Activated T-cell treated with anti-CD3 and anti-CD28 coated beads, Interleukin-2, amount 50 U/mL, for 4 hours (primary cell): Measurements from ENCODE around the gene USE1. TPM values are rescaled to one million over a fixed set of nuclear protein-coding genes. Genes with fewer than 3 reads are reported as not detected.

ENCODE experiments used
- ATAC-seq, 2 donors: fragments of 200-7000 bp; cut with Tn5 transposase; one replicate each; pipeline ENCODE4 v1.10.0; 2021
- DNase-seq: peaks from one replicate; pipeline ENCODE4 v3.0.0-alpha.2; 2020
- H3K27me3 Mint-ChIP-seq: one replicate; pipeline ENCODE4 v1.8.0; 2021; ENCODE audit warnings: low read depth, mixed read lengths
- H3K36me3 Mint-ChIP-seq: one replicate; pipeline ENCODE4 v1.8.0; 2022; ENCODE audit warnings: mixed read lengths; ENCODE audit not compliant: insufficient read depth
- H3K4me1 Mint-ChIP-seq: one replicate; pipeline ENCODE4 v1.8.0; 2021; ENCODE audit warnings: low read depth, mixed read lengths
- H3K4me3 Mint-ChIP-seq: one replicate; pipeline ENCODE4 v1.8.0; 2021; ENCODE audit warnings: mild to moderate bottlenecking, moderate library complexity, mixed read lengths
- H3K9me3 Mint-ChIP-seq: one replicate; pipeline ENCODE4 v1.8.0; 2021; ENCODE audit warnings: mixed read lengths
- total RNA-seq, 3 donors: library from RNA; stranded (reverse); gene quantifications; one replicate each; pipeline ENCODE4 v1.2.1, GENCODE V29; 2021

The USE1 gene
- total RNA-seq, 3 donors from 2014 or later = 35.9 to 47.3 (median 46.6) TPM

- Mint-ChIP-seq H3K36me3 (peaks cover 7% of the 10 kb centered on the region), H3K27me3 (no peaks in the 10 kb centered on the region), H3K9me3 (peaks cover 4% of the 10 kb centered on the region), H3K4me3 (peak overlapping the region; percentile 93), H3K4me1 (peaks cover 21% of the 10 kb centered on the region)
- DNase-seq (no peak), ATAC-seq (no peak)
Observed at GRCh38 chr19:17268754-17269153, 53.6 kb downstream of the USE1 start.

Other genes starting within 250 kb of the USE1 start
- gene CPAMD8, start 188.5 kb upstream of the USE1 start, total RNA-seq = under 1 TPM in 2 of 3 donors, not detected in 1; 0.18 to 0.37 TPM
- 10 to 100 TPM; 21.5 to 29.3 (median 28.3) TPM for gene HAUS8, start 139.9 kb upstream of the USE1 start, total RNA-seq
- gene MYO9B, start 139.6 kb upstream of the USE1 start, total RNA-seq = 100 to 1,000 TPM in 1 of 3 donors, 10 to 100 TPM in 2; 82.6 to 104 (median 91.4) TPM
- gene OCEL1, start 10.9 kb downstream of the USE1 start, total RNA-seq = 1 to 10 TPM; 5.0 to 8.0 (median 5.4) TPM
- gene NR2F6, start 30.6 kb downstream of the USE1 start, total RNA-seq = 10 to 100 TPM; 10.1 to 14.4 (median 13.6) TPM
- under 1 TPM in 1 of 3 donors, not detected in 2; 0.19 TPM for gene USHBP1, start 49.4 kb downstream of the USE1 start, total RNA-seq
- 100 to 1,000 TPM; 124 to 130 (median 128) TPM for gene BABAM1, start 52.1 kb downstream of the USE1 start, total RNA-seq
- gene ANKLE1, start 66.5 kb downstream of the USE1 start, total RNA-seq = 10 to 100 TPM in 2 of 3 donors, 1 to 10 TPM in 1; 7.6 to 19.0 (median 18.1) TPM
- gene ABHD8, start 88.1 kb downstream of the USE1 start, total RNA-seq = 1 to 10 TPM; 3.6 to 4.5 (median 3.7) TPM
- 100 to 1,000 TPM; 111 to 137 (median 126) TPM for gene MRPL34, start 90.5 kb downstream of the USE1 start, total RNA-seq
- gene DDA1, start 94.2 kb downstream of the USE1 start, total RNA-seq = 10 to 100 TPM; 53.1 to 58.1 (median 53.4) TPM
- 1 to 10 TPM; 2.8 to 3.0 (median 2.9) TPM for gene ANO8, start 119.5 kb downstream of the USE1 start, total RNA-seq
- 100 to 1,000 TPM in 2 of 3 donors, 10 to 100 TPM in 1; 96.4 to 122 (median 106) TPM for gene GTPBP3, start 122.2 kb downstream of the USE1 start, total RNA-seq
- gene PLVAP, start 162.0 kb downstream of the USE1 start, total RNA-seq = under 1 TPM in 1 of 3 donors, not detected in 2; 0.18 TPM
- under 1 TPM; 0.24 to 0.53 (median 0.46) TPM for gene CCDC194, start 178.8 kb downstream of the USE1 start, total RNA-seq
- gene BST2, start 190.3 kb downstream of the USE1 start, total RNA-seq = 100 to 1,000 TPM in 2 of 3 donors, 10 to 100 TPM in 1; 85.9 to 120 (median 105) TPM
- 10 to 100 TPM; 37.3 to 43.3 (median 38.6) TPM for gene MVB12A, start 204.7 kb downstream of the USE1 start, total RNA-seq
- gene TMEM221, start 233.3 kb downstream of the USE1 start, total RNA-seq = not detected
- not detected for gene NXNL1, start 245.6 kb downstream of the USE1 start, total RNA-seq